Measurements from ENCODE around the gene SSR1. TPM values are rescaled to one million over a fixed set of nuclear protein-coding genes. Genes with fewer than 3 reads are reported as not detected.

SSR1 gene
- total and polyA plus RNA-seq, 7 experiments from 2014 or later = 75.0 to 204 (median 130) TPM

- H3K27me3 ChIP-seq (ENCODE audit: control insufficient read depth in 2 of 2, insufficient read depth in 2 of 2, low read length in 2 of 2) = no peaks in the 10 kb centered on the region
- ChIA-PET POLR2A (interaction anchor here (0.6 kb wide), 1 partner anchor 14 kb away, joined by 3 read pairs; no protein-coding TSS in a partner anchor), CTCF (interaction anchor here (0.7 to 1.1 kb wide), 2 partner anchors 447 to 527 kb away, joined by 3 to 4 read pairs; no protein-coding TSS in a partner anchor)
- H3K4me3 Mint-ChIP-seq = no peak overlapping the region
- peaks cover 0 to 4% (median 0%) of the 10 kb centered on the region in 7 donors for H3K4me1 Mint-ChIP-seq
- H3K27me3 Mint-ChIP-seq = no peaks in the 10 kb centered on the region
- H3K9me3 ChIP-seq (ENCODE audit: control insufficient read depth in 2 of 3, low read length in 3 of 3) = no peaks in the 10 kb centered on the region
- no peak overlapping the region for H3K27ac Mint-ChIP-seq
- peaks cover 3 to 60% (median 10%) of the 10 kb centered on the region in 3 experiments for H3K36me3 ChIP-seq (ENCODE audit: control insufficient read depth in 2 of 3, insufficient read depth in 3 of 3, low read length in 3 of 3)
- H3K36me3 Mint-ChIP-seq = peaks cover 0 to 33% (median 8%) of the 10 kb centered on the region in 5 donors
- H3K9me3 Mint-ChIP-seq = peaks cover 0 to 4% (median 0%) of the 10 kb centered on the region in 11 donors
- no peak overlapping the region for H3K4me3 ChIP-seq (ENCODE audit: low read length)
- intact Hi-C loops (cut with micrococcal nuclease) = no loop called here
- ATAC-seq = no peak
- H3K4me1 ChIP-seq (ENCODE audit: control insufficient read depth in 2 of 2, insufficient read depth in 2 of 2, low read length in 2 of 2) = no peaks in the 10 kb centered on the region
- no peak overlapping the region for H3K27ac ChIP-seq (ENCODE audit: low read depth, low read length)
- DNase-seq = no peak
Measured at GRCh38 chr6:7250812-7251211, 62.2 kb downstream of the SSR1 start.

DNA sequence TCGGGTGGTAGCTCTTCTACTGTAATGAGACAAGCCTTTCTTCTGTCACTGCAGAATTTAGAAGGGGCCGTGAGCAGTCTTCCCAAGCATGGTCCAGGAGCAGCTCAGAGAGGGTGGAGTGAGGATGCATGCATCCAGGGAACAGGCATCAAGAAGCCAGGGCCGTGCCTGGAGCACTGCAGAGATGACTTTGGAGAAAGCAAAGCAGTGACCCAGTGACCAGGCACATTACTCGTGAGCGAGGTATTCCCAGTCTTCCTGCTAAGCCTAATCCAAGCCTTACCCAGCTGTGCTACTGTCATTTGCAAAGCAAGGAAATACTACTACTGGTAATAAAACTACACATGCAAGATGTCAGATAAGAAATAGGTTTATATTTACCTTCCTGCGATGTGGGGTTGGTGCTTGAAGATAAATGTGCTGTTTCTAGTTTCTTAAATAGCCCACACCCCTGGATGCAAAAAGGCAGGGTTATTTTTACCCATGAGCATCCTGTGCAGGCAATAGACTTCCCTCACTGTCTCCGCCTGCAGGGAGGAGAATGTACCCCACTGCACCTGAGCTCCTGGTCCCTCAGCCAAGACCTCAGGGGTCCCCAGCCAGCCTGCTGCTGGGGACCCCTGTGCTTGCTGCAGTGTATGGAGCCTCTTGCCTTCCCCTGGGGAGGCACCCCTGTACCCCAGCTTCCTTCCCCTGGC is 62.9 kb downstream of the SSR1 start:
- DNase-seq (no peak), ATAC-seq (no peak)
- intact Hi-C loops (cut with micrococcal nuclease) = loop anchor here in 1 of 2 donors (10.0 kb wide), 2 partner anchors 215 to 335 kb away; no protein-coding TSS in a partner anchor
- Mint-ChIP-seq H3K36me3 (peaks cover 0 to 33% (median 8%) of the 10 kb centered on the region in 5 donors), H3K9me3 (peaks cover 0 to 4% (median 0%) of the 10 kb centered on the region in 11 donors), H3K4me1 (peaks cover 0 to 4% (median 0%) of the 10 kb centered on the region in 7 donors), H3K27me3 (no peaks in the 10 kb centered on the region), H3K4me3 (peak overlapping the region in 1 of 10 donors; percentile 48), H3K27ac (no peak overlapping the region)
- ChIA-PET CTCF (interaction anchor here (1.1 kb wide), 1 partner anchor 526 kb away, joined by 3 read pairs; no protein-coding TSS in a partner anchor), POLR2A (no interaction called here)
- no peak overlapping the region for H3K4me3 ChIP-seq (ENCODE audit: low read length)
- peaks cover 3 to 64% (median 10%) of the 10 kb centered on the region in 3 experiments for H3K36me3 ChIP-seq (ENCODE audit: control insufficient read depth in 2 of 3, insufficient read depth in 3 of 3, low read length in 3 of 3)
- H3K27me3 ChIP-seq (ENCODE audit: control insufficient read depth in 2 of 2, insufficient read depth in 2 of 2, low read length in 2 of 2) = no peaks in the 10 kb centered on the region
- no peaks in the 10 kb centered on the region for H3K4me1 ChIP-seq (ENCODE audit: control insufficient read depth in 2 of 2, insufficient read depth in 2 of 2, low read length in 2 of 2)
- H3K9me3 ChIP-seq (ENCODE audit: control insufficient read depth in 2 of 3, low read length in 3 of 3) = no peaks in the 10 kb centered on the region
- H3K27ac ChIP-seq (ENCODE audit: low read depth, low read length) = no peak overlapping the region

DNA sequence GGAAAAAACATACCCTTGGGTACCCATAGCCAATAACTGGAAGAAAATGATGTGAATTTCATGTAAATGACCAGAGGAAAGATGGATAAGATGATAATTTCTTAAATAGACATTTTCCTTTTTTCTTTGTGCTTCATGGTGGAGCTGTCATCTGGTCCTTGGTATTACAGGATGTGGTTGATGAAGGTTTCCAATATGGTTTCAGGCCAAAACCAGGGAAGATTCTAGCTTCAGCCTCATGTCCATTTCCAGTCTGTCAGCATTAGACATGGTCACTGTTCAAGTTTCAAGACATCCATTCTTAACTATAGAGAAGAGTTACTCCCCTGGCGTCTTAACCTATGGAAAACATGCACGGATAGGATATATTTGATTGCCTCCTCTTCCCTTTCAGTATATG is 63.6 kb downstream of the SSR1 start:
- H3K4me1 Mint-ChIP-seq = peaks cover 0 to 4% (median 0%) of the 10 kb centered on the region in 7 donors
- H3K4me3 Mint-ChIP-seq = no peak overlapping the region
- Histone ChIP-seq H3K9me3 (ENCODE audit: control insufficient read depth in 2 of 3, low read length in 3 of 3) (no peaks in the 10 kb centered on the region), H3K27ac (ENCODE audit: low read depth, low read length) (no peak overlapping the region), H3K4me3 (ENCODE audit: low read length) (no peak overlapping the region), H3K27me3 (ENCODE audit: control insufficient read depth in 2 of 2, insufficient read depth in 2 of 2, low read length in 2 of 2) (no peaks in the 10 kb centered on the region), H3K36me3 (ENCODE audit: control insufficient read depth in 2 of 3, insufficient read depth in 3 of 3, low read length in 3 of 3) (peaks cover 3 to 64% (median 10%) of the 10 kb centered on the region in 3 experiments), H3K4me1 (ENCODE audit: control insufficient read depth in 2 of 2, insufficient read depth in 2 of 2, low read length in 2 of 2) (no peaks in the 10 kb centered on the region)
- POLR2A ChIA-PET = no interaction called here
- peaks cover 0 to 33% (median 8%) of the 10 kb centered on the region in 5 donors for H3K36me3 Mint-ChIP-seq
- ATAC-seq = no peak
- intact Hi-C loops (cut with micrococcal nuclease) = loop anchor here in 1 of 2 donors (10.0 kb wide), 2 partner anchors 215 to 335 kb away; no protein-coding TSS in a partner anchor
- CTCF ChIA-PET = no interaction called here
- H3K9me3 Mint-ChIP-seq = peaks cover 0 to 3% (median 0%) of the 10 kb centered on the region in 11 donors
- no peaks in the 10 kb centered on the region for H3K27me3 Mint-ChIP-seq
- DNase-seq = no peak
- H3K27ac Mint-ChIP-seq = peak overlapping the region in 1 of 9 donors; percentile 57

GRCh38 chr6:7247828-7248227 is 65.2 kb downstream of the SSR1 start:
- peaks cover 0 to 6% of the 10 kb centered on the region in 2 donors for H3K4me1 ChIP-seq (ENCODE audit: control insufficient read depth in 2 of 2, insufficient read depth in 2 of 2, low read length in 2 of 2)
- Mint-ChIP-seq H3K36me3 (peaks cover 0 to 33% (median 8%) of the 10 kb centered on the region in 5 donors), H3K27me3 (no peaks in the 10 kb centered on the region), H3K9me3 (no peaks in the 10 kb centered on the region), H3K4me3 (no peak overlapping the region), H3K27ac (no peak overlapping the region), H3K4me1 (peaks cover 8 to 15% (median 9%) of the 10 kb centered on the region in 7 donors)
- H3K4me3 ChIP-seq (ENCODE audit: low read length) = no peak overlapping the region
- DNase-seq (no peak), ATAC-seq (no peak)
- intact Hi-C loops (cut with micrococcal nuclease) = loop anchor here in 1 of 2 donors (10.0 kb wide), 2 partner anchors 213 to 333 kb away; no protein-coding TSS in a partner anchor
- H3K9me3 ChIP-seq (ENCODE audit: control insufficient read depth in 2 of 3, low read length in 3 of 3) = no peaks in the 10 kb centered on the region
- peaks cover 3 to 64% (median 10%) of the 10 kb centered on the region in 3 experiments for H3K36me3 ChIP-seq (ENCODE audit: control insufficient read depth in 2 of 3, insufficient read depth in 3 of 3, low read length in 3 of 3)
- no peak overlapping the region for H3K27ac ChIP-seq (ENCODE audit: low read depth, low read length)
- ChIA-PET POLR2A (no interaction called here), CTCF (no interaction called here)
- H3K27me3 ChIP-seq (ENCODE audit: control insufficient read depth in 2 of 2, insufficient read depth in 2 of 2, low read length in 2 of 2) = no peaks in the 10 kb centered on the region

DNA sequence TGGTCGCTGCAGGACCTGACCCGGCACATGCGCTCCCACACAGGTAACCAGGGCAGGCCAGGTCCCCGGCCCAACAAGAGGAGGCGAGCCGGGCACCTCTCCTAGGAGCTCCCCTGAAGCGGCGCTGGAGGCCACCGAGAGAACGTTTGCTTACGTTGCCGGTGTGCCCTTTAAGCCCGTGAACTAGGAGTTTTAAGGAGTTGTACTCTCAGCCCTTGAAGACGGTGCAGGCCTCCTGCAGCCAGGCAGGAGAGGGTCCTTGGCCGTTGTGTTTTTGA is 65.9 kb downstream of the SSR1 start:
- ATAC-seq = no peak
- Histone ChIP-seq H3K4me1 (ENCODE audit: control insufficient read depth in 2 of 2, insufficient read depth in 2 of 2, low read length in 2 of 2) (peaks cover 0 to 6% of the 10 kb centered on the region in 2 donors), H3K27me3 (ENCODE audit: control insufficient read depth in 2 of 2, insufficient read depth in 2 of 2, low read length in 2 of 2) (no peaks in the 10 kb centered on the region), H3K4me3 (ENCODE audit: low read length) (no peak overlapping the region), H3K27ac (ENCODE audit: low read depth, low read length) (no peak overlapping the region), H3K36me3 (ENCODE audit: control insufficient read depth in 2 of 3, insufficient read depth in 3 of 3, low read length in 3 of 3) (peaks cover under 1 to 64% (median 10%) of the 10 kb centered on the region in 3 experiments), H3K9me3 (ENCODE audit: control insufficient read depth in 2 of 3, low read length in 3 of 3) (no peaks in the 10 kb centered on the region)
- peaks cover 0 to 33% (median 8%) of the 10 kb centered on the region in 5 donors for H3K36me3 Mint-ChIP-seq
- intact Hi-C loops (cut with micrococcal nuclease) = loop anchor here in 1 of 2 donors (10.0 kb wide), 2 partner anchors 212 to 332 kb away; no protein-coding TSS in a partner anchor
- H3K4me1 Mint-ChIP-seq = peaks cover 13 to 16% (median 16%) of the 10 kb centered on the region in 7 donors
- H3K9me3 Mint-ChIP-seq = no peaks in the 10 kb centered on the region
- H3K27ac Mint-ChIP-seq = no peak overlapping the region
- H3K27me3 Mint-ChIP-seq = no peaks in the 10 kb centered on the region
- ChIA-PET POLR2A (no interaction called here), CTCF (interaction anchor here (1.2 kb wide), 1 partner anchor 522 kb away, joined by 3 read pairs; no protein-coding TSS in a partner anchor)
- DNase-seq = no peak
- no peak overlapping the region for H3K4me3 Mint-ChIP-seq

DNA sequence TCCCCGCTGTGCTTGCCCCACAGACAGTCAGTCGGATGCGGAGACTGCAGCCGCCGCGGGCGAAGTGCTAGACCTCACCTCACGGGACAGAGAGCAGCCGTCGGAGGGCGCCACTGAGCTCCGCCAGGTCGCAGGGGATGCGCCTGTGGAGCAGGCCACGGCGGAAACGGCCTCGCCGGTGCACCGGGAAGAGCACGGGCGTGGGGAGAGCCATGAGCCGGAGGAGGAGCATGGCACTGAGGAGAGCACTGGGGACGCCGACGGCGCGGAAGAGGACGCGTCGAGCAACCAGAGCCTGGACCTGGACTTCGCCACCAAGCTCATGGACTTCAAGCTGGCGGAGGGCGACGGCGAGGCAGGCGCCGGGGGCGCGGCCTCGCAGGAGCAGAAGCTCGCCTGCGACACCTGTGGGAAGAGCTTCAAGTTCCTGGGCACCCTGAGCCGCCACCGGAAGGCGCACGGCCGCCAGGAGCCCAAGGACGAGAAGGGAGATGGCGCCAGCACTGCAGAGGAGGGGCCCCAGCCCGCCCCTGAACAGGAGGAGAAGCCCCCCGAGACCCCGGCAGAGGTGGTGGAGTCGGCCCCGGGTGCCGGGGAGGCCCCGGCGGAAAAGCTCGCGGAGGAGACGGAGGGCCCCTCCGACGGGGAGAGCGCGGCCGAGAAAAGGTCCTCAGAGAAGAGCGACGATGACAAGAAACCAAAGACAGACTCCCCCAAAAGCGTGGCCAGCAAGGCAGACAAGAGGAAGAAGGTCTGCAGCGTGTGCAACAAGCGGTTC is 66.4 kb downstream of the SSR1 start:
- POLR2A ChIA-PET = interaction anchor here (0.6 kb wide), 1 partner anchor 183 kb away, joined by 3 read pairs; no protein-coding TSS in a partner anchor
- H3K27me3 Mint-ChIP-seq = no peaks in the 10 kb centered on the region
- H3K27me3 ChIP-seq (ENCODE audit: control insufficient read depth in 2 of 2, insufficient read depth in 2 of 2, low read length in 2 of 2) = no peaks in the 10 kb centered on the region
- CTCF ChIA-PET = interaction anchor here (1.2 kb wide), 1 partner anchor 522 kb away, joined by 3 read pairs; no protein-coding TSS in a partner anchor
- ATAC-seq (no peak), DNase-seq (no peak)
- no peak overlapping the region for H3K27ac Mint-ChIP-seq
- peaks cover 0 to 6% of the 10 kb centered on the region in 2 donors for H3K4me1 ChIP-seq (ENCODE audit: control insufficient read depth in 2 of 2, insufficient read depth in 2 of 2, low read length in 2 of 2)
- intact Hi-C loops (cut with micrococcal nuclease) = loop anchor here in 1 of 2 donors (10.0 kb wide), 2 partner anchors 212 to 332 kb away; no protein-coding TSS in a partner anchor
- H3K9me3 Mint-ChIP-seq = no peaks in the 10 kb centered on the region
- no peak overlapping the region for H3K27ac ChIP-seq (ENCODE audit: low read depth, low read length)
- H3K9me3 ChIP-seq (ENCODE audit: control insufficient read depth in 2 of 3, low read length in 3 of 3) = no peaks in the 10 kb centered on the region
- peaks cover 0 to 33% (median 8%) of the 10 kb centered on the region in 5 donors for H3K36me3 Mint-ChIP-seq
- H3K4me3 Mint-ChIP-seq = no peak overlapping the region
- H3K4me1 Mint-ChIP-seq = peaks cover 13 to 21% (median 18%) of the 10 kb centered on the region in 7 donors
- peaks cover 0 to 58% (median 10%) of the 10 kb centered on the region in 3 experiments for H3K36me3 ChIP-seq (ENCODE audit: control insufficient read depth in 2 of 3, insufficient read depth in 3 of 3, low read length in 3 of 3)
- no peak overlapping the region for H3K4me3 ChIP-seq (ENCODE audit: low read length)
